HEK293 (cell line): ENCODE measurements around the gene SLC43A3.

Experiments
- CTCF ChIA-PET: fragments of 350-600 bp; formaldehyde crosslinking; extraction: SDS; loops from one replicate; lab custom pipeline; 2021; ENCODE audit warnings: antibody characterized with exemption; lab: Yijun Ruan, JAX
- POLR2A ChIA-PET: fragments of 300-600 bp; formaldehyde crosslinking; extraction: SDS; loops from one replicate; lab custom pipeline; 2020; ENCODE audit warnings: antibody characterized with exemption, inconsistent platforms; lab: Yijun Ruan, JAX
- H3K27ac ChIP-seq: fragments of 200-500 bp; sonication (Bioruptor generic); 2 replicates; pipeline ENCODE4 v1.5.1; 2014; ENCODE audit warnings: low read depth, low read length, control low read depth, inconsistent platforms; ENCODE audit errors: extremely low read depth
- H3K36me3 ChIP-seq, 2 experiments: fragments of 200-500 bp in 1 of 2; sonication (Bioruptor generic) in 1 of 2; 1 replicate in 1 of 2; 2 replicates in 1 of 2; pipeline ENCODE4 v1.5.1; 2014 to 2017; ENCODE audit warnings: inconsistent platforms in 2 of 2, low read length in 2 of 2; ENCODE audit not compliant: control insufficient read depth in 2 of 2, insufficient read depth in 1 of 2
- H3K4me1 ChIP-seq: fragments of 200-500 bp; sonication (Bioruptor generic); 2 replicates; pipeline ENCODE4 v1.5.1; 2014; ENCODE audit warnings: mild to moderate bottlenecking, low read length, inconsistent platforms; ENCODE audit not compliant: control insufficient read depth, insufficient read depth
- H3K4me3 ChIP-seq: 2 replicates; pipeline ENCODE4 v1.5.1; 2011; ENCODE audit warnings: low read depth, mild to moderate bottlenecking, control low read depth, low read length, moderate library complexity
- H3K9me3 ChIP-seq: fragments of 200-500 bp; sonication (Bioruptor generic); 2 replicates; pipeline ENCODE4 v1.5.1; 2014; ENCODE audit warnings: low read depth, low read length, inconsistent platforms; ENCODE audit not compliant: control insufficient read depth, insufficient read depth
- BCL6B ChIP-seq: fragments of 450-650 bp; formaldehyde crosslinking; IDR thresholded peaks from 2 replicates; pipeline ENCODE4 v1.5.1; 2017; ENCODE audit warnings: missing biosample characterization, missing genetic modification characterization
- HOXA7 ChIP-seq: sonication (generic); formaldehyde crosslinking; IDR thresholded peaks from 2 replicates; pipeline ENCODE4 v1.8.1; 2022; ENCODE audit warnings: missing genetic modification reagents, borderline replicate concordance
- ZBTB1 ChIP-seq: fragments of 450-650 bp; formaldehyde crosslinking; IDR thresholded peaks from 2 replicates; pipeline ENCODE4 v1.5.1; 2016; ENCODE audit warnings: missing biosample characterization, missing genetic modification characterization
- ZIC2 ChIP-seq: fragments of 450-650 bp; formaldehyde crosslinking; IDR thresholded peaks from 2 replicates; pipeline ENCODE4 v1.5.1; 2016; ENCODE audit warnings: missing biosample characterization, missing genetic modification characterization
- ZNF10 ChIP-seq: fragments of 450-650 bp; formaldehyde crosslinking; IDR thresholded peaks from 2 replicates; pipeline ENCODE4 v1.5.1; 2017; ENCODE audit warnings: missing biosample characterization, missing genetic modification characterization
- ZNF155 ChIP-seq: fragments of 450-650 bp; formaldehyde crosslinking; IDR thresholded peaks from 2 replicates; pipeline ENCODE4 v1.5.1; 2016; ENCODE audit warnings: missing biosample characterization, missing genetic modification characterization
- ZNF18 ChIP-seq: fragments of 450-650 bp; formaldehyde crosslinking; IDR thresholded peaks from 2 replicates; pipeline ENCODE4 v1.5.1; 2016; ENCODE audit warnings: missing biosample characterization, missing genetic modification characterization
- ZNF280D ChIP-seq: fragments of 450-650 bp; formaldehyde crosslinking; IDR thresholded peaks from 2 replicates; pipeline ENCODE4 v1.5.1; 2016; ENCODE audit warnings: missing biosample characterization, missing genetic modification characterization
- ZNF324 ChIP-seq: fragments of 450-650 bp; formaldehyde crosslinking; IDR thresholded peaks from 2 replicates; pipeline ENCODE4 v1.5.1; 2016; ENCODE audit warnings: missing biosample characterization, missing genetic modification characterization
- ZNF335 ChIP-seq: fragments of 450-650 bp; formaldehyde crosslinking; conservative IDR thresholded peaks from 2 replicates; pipeline ENCODE4 v1.5.1; 2016; ENCODE audit warnings: missing biosample characterization, missing genetic modification characterization
- ZNF426 ChIP-seq: fragments of 450-650 bp; formaldehyde crosslinking; IDR thresholded peaks from 2 replicates; pipeline ENCODE4 v1.5.1; 2017; ENCODE audit warnings: missing biosample characterization, missing genetic modification characterization, mild to moderate bottlenecking, inconsistent platforms, moderate library complexity
- ZNF488 ChIP-seq: fragments of 450-650 bp; formaldehyde crosslinking; IDR thresholded peaks from 2 replicates; pipeline ENCODE4 v1.5.1; 2016; ENCODE audit warnings: missing biosample characterization, missing genetic modification characterization
- ZNF639 ChIP-seq: fragments of 450-650 bp; formaldehyde crosslinking; IDR thresholded peaks from 2 replicates; pipeline ENCODE4 v1.5.1; 2016; ENCODE audit warnings: missing biosample characterization, missing genetic modification characterization
- ZNF670 ChIP-seq: fragments of 450-650 bp; formaldehyde crosslinking; IDR thresholded peaks from 2 replicates; pipeline ENCODE4 v1.5.1; 2016; ENCODE audit warnings: missing biosample characterization, missing genetic modification characterization, low read depth
- ZNF791 ChIP-seq: fragments of 450-650 bp; formaldehyde crosslinking; IDR thresholded peaks from 2 replicates; pipeline ENCODE4 v1.5.1; 2016; ENCODE audit warnings: missing biosample characterization, missing genetic modification characterization
- ZNF837 ChIP-seq: fragments of 450-650 bp; formaldehyde crosslinking; IDR thresholded peaks from 2 replicates; pipeline ENCODE4 v1.5.1; 2016; ENCODE audit warnings: missing biosample characterization, missing genetic modification characterization
- ZSCAN16 ChIP-seq: fragments of 450-650 bp; formaldehyde crosslinking; IDR thresholded peaks from 2 replicates; pipeline ENCODE4 v1.5.1; 2016; ENCODE audit warnings: missing biosample characterization, missing genetic modification characterization
- ZXDB ChIP-seq: fragments of 450-650 bp; formaldehyde crosslinking; IDR thresholded peaks from 2 replicates; pipeline ENCODE4 v1.5.1; 2016; ENCODE audit warnings: missing biosample characterization, missing genetic modification characterization

Gene SLC43A3

GRCh38 chr11:57363131-57364080 lies 63.5 kb downstream of the SLC43A3 start:
- no peak overlapping the region for H3K27ac ChIP-seq
- TF ChIP-seq ZNF837 (tag by site-specific recombination) (no peak), ZIC2 (tag by site-specific recombination) (no peak), ZNF335 (no peak), ZNF791 (tag by site-specific recombination) (no peak), ZNF155 (tag by site-specific recombination) (no peak), ZNF10 (no peak), ZBTB1 (no peak), HOXA7 (CRISPR knock-in tag) (no peak), ZNF324 (tag by site-specific recombination) (no peak), ZSCAN16 (tag by site-specific recombination) (no peak), ZNF18 (tag by site-specific recombination) (no peak), ZNF670 (tag by site-specific recombination) (no peak), ZNF639 (tag by site-specific recombination) (no peak), ZNF280D (tag by site-specific recombination) (no peak), ZNF488 (tag by site-specific recombination) (no peak), BCL6B (tag by site-specific recombination) (no peak), ZNF426 (tag by site-specific recombination) (no peak), ZXDB (tag by site-specific recombination) (no peak)
- no peaks in the 10 kb centered on the region for H3K4me1 ChIP-seq
- no peaks in the 10 kb centered on the region for H3K36me3 ChIP-seq
- ChIA-PET CTCF (interaction anchor here (0.6 to 1.0 kb wide), 5 partner anchors 61 to 292 kb away, joined by 3 to 7 read pairs (median 3); no protein-coding TSS in a partner anchor), POLR2A (no interaction called here)
- no peaks in the 10 kb centered on the region for H3K9me3 ChIP-seq
- no peak overlapping the region for H3K4me3 ChIP-seq
